CD1c-positive myeloid dendritic cell (primary cell): ENCODE measurements around the gene SCEL.
"Not testable (repeated sequence)": the region's sequence is repeated elsewhere in the genome, so short reads cannot be mapped to it uniquely, and the experiment has no call there.

Experiments used
- DNase-seq: peaks from one replicate; pipeline ENCODE4 v3.0.0-alpha.2; 2016; ENCODE audit errors: extremely low spot score

Gene SCEL

DNA sequence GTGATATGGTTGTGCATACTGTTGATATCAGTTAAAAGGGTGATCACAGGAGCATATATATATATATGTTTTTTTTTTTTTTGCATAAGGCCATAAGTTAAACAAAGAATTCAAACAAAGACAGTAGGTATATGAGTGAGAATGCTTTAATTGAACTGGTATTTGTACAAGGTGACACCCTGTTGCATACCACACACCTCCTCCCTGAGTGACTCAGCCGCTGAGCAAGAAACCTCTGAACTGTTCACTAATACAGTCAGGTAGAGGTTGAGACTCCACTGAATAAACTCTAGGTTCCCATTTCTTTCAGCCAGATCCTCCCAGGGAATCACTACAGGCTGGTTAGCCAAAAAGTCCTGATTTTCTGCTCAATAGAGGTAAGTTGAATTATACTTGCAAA is at the start of gene SCEL:
TSS of gene SCEL (plus strand) at position 259 of the 400 bp plus-strand sequence. CDS start 20,170 bp downstream, outside the sequence.
- no peak for DNase-seq

DNA sequence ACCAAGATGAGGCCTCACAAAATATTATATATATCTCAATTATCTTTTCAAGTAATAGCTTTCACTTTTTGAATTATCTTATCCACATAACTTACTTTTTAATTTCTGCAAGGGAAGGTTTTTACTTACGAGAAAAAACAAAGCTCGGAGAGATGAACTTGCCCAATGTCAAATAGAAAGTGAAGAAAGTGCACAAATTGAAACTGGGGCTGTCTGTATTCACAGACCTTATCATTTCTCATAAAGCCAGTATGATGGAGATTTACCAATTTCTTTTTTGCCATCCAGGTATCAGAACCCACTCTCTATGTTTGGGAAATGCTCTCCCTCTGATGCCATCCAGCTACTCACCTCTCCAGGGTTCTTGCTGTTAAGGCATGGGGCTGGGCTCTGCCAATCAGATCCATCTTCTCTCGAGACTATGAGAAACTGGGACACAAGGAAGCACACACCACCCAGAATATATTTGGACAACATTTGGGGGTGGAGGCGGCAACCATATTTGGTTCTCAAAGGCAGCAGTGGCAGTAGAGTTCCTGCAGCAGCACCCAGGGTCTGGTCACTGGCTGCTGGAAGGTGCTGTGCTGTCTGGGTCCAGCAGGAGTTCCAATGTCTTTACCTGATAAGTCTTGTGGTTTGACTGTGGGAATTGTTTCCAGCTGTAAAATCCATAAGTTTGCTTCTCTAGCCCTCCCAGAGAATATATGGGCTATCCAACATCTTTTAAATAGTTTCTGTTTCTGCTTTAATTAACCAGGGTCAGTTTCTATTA is 45.8 kb upstream of the SCEL start:
- no peak for DNase-seq

DNA sequence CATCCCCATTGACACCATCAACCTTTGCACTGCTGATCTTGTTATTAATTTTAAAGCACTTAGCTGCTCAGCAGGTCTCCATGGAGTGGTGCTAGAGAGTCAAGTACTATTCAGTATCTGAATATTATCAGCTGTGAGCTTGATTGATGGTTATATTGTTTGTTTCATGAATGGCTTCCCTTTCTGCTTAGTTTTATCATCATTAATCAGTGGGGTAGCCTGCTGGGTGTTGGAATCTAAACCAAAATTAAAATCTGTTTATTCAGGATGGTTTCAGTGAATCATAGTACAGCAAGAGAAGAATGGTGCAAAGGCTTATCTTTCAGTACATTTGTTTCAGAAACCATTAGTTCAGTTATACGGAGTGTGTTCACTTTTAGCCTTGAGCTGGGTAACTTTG is 42.5 kb upstream of the SCEL start:
- DNase-seq, result peak; percentile 19

DNA sequence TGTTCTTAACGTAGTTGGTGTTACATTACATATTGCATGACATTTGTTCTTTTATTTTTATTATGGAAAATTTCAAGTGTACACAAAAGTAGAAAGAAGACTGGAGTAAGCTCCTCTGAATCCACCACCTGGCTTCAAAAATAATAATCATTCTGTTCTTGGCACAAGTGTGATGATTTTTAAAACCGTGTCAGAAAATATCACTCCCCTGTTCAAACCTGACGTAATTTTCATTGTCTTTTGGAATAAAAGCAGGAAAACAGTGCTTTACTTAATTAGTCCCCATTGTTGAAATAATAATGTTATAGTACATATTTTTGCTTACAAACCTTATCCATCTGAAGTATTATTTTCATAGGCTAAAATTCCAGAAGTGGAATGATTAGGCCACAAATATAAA is 41.3 kb upstream of the SCEL start:
- DNase-seq, result no peak

DNA sequence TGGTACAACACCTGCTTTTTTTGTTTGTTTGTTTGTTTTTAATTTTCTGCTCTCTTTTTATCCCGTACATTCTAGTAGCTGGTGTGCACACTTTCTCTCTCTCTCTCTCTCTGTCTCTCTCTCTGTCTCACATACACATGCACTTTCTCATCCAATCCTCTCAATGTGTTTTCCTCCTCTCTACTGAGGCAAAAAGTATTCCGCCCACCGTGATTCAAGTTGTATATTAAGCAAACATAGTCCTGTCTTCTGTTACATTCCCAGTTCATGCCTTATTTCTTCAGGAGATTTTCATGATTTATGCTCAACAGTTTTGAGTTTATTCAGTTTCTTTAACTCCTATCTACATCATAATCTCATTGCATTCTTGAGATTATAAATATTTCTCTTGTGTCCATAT is 38.2 kb upstream of the SCEL start:
- DNase-seq, result no peak

DNA sequence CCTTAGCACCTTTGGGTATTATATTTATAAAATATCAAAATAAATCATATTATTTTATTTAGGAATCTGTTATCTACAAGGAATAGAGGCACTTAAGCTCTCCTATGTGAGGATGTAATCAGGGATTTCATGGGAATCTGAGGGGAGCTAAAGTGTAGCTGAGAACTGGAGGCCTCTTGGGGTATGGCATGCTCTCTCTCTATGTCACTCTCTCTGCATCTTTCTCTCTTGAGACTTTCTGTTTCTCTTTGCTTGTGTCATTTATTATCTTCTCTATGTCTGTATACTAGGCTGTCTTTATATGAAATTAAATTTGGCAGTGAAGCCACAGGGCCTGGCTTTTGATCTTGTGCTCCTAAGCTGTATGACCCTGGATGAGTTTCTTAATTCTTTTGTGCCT is 37.7 kb upstream of the SCEL start:
- DNase-seq, result no peak

GRCh38 chr13:77502104-77502720 is 33.3 kb upstream of the SCEL start:
- no peak for DNase-seq

DNA sequence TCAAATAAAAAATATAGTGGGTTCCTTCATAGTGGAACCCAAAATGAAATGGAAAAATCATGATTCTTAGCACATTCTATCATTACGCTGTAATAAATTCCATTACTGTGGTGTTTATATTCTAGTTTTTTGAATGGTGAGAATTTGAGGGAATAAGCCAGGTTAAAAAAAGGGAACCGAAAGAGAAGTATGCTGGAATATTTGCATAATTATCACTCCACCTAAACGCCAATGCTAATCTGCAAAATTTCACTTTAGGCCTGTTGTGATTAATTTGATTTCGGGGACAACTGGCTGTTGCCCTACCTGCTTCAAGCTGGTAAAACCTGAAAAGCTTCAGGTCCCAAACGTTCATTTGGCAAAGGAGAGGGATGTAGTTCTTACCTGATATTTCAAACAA is 32.1 kb upstream of the SCEL start:
- no peak for DNase-seq

GRCh38 chr13:77506874-77507273 is 28.6 kb upstream of the SCEL start:
- DNase-seq, result no peak

DNA sequence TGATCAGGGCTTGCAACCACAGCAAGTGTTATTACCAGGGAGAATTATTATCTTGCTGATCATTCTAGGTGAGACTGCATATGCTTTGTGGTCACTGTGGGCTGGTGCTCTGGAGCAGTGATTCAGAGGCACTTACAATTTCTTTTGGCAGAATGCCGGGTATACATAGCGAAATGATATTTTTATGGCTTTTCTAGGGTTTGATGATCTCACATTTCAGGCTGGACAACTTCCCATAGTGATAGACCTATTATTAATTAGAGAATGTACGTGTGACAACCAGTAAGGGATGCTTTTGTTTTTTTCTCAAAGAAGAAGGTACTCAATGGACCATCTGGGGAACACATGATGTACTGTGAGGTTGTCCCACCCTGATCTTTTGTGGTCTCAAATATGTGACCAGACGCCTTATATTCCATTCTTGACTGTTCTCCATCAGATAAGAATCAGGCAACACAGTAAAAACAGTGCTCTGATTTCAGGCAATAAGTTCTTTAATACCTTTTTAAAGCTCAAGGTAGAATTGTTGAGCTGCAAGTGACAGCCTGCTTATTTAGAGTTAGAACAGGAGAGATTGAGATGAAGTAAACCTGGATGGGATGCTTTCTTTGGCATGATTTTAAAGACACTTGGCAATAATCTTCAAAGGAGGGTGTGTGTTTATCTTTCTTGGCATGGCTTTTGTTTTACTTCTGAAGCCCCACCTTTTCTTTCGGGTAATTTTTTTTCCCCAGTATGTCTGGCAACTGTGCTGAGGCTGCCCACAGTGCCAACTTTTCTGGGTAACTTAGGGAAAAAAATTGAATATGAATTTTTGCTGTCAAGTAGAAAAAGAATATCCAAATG is 27.4 kb upstream of the SCEL start:
- DNase-seq, result no peak

DNA sequence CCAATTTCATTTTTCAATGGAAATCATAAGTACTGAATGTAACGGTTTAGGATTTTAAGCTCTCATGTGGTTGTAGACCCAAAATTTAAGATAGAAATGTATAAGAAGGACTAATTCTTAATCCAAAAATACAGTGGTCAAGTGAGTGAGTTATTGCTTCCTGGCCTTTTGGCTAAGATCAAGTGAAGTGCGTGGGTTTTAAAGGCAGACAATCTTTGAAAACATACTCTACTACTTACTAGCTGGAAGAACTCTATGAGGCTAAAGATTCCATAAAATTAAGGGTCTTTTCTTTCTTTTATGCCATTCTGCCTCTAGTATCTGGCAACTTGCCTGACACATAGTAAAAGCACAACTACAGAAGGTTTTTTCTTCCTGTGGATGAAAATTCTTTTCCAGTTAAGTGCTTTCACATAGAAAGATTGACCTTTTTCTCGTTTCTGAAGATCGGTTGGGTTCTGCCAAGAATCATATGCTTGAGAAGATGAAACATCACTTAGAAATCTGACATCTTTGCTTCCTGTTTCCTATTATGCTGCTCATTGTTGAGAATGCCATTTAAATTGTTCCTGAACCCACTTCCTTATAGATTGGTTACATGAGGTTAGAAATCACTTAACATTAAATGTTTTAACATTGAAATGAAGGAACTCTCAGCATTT is 26.4 kb upstream of the SCEL start:
- no peak for DNase-seq

GRCh38 chr13:77510156-77510555 is 25.4 kb upstream of the SCEL start:
- no peak for DNase-seq

DNA sequence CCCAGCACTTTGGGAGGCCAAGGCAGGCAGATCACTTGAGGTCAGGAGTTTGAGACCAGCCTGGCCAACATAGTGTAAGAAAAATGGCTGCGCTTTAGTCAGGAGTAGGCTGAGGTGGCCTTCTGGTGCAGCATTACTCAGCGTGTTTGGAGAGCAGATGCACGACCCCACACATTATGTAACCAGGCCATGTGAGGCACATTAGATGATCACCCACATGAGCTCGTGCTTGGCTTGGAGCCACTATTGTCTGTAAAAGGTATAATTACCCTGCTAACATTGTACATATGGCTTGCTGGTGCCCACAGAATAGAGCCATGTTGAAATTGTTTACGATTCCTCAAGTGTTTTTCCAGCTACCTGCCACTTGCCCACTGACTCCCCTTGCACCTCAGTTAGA is 24.0 kb upstream of the SCEL start:
- DNase-seq, result no peak

DNA sequence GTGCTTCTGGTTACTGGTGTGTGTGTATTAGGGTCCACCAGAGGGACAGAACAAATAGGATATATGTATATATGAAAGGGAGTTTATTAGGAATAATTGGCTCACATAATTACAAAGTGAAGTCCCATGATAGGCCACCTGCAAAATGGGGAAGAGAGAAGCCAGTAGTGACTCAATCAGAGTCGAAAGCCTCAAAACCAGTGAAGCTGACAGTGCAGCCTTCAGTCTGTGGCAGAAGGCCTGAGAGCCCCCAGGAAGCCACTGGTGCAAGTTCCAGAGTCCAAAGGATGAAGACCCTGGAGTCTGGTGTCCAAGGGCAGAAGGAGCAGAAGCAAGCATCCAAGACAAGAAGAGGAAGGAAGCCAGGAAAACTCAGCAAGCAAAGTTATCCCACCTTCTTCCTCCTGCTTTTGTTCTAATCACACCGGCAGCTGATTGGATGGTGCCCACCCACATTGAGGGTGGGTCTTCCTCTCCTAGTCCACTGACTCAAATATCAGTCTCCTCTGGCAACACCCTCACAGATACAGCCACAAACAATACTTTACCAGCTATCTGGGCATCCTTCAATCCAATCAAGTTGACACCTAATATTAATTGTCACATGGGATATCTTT is 21.7 kb upstream of the SCEL start:
- DNase-seq, result peak; percentile 10

GRCh38 chr13:77514336-77514726 is 21.2 kb upstream of the SCEL start:
- DNase-seq, result no peak

GRCh38 chr13:77515785-77516184 is 19.7 kb upstream of the SCEL start:
- no peak for DNase-seq

DNA sequence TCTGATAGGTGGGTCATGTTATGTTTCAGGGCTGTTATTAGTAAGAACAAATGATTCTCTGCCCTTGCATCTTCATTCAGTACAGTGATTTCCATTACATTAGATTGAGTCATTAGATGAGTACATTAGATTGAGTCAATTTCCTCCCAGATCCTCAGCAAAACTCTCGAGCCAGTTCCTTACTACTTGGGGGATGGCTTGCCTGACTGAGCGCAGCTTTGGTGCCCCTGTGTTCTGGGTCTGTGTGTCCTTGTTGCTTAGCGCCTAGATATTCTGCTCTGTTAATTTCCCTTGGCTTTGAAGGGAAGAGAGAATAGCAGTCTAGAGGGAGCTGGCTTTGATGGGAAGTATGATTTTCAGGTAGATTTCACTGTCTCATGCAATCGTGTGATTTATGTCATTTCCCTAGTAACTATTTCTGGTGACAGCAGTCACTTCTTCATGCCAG is 19.1 kb upstream of the SCEL start:
- peak; percentile 9 for DNase-seq

- no peak for DNase-seq
Observed at GRCh38 chr13:77518266-77518665, 17.2 kb upstream of the SCEL start.

DNA sequence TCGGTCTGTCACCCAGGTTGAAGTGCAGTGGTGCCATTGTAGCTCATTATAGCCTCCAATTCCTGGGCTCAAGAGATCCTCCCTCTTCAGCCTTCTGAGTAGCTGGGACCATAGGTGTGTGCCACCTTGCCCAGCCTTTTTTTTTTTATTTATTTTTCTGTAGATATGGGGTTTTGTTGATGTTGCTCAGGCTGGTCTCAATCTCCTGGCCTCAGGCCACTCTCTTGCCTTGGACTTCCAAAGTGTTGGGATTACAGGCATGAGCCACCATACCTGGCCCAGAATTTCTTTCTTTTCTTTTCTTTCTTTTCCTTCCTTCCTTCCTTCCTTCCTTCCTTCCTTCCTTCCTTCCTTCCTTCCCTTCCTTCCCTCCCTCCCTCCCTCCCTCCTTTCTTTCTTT is 16.1 kb upstream of the SCEL start:
- DNase-seq, result not testable (repeated sequence)

DNA sequence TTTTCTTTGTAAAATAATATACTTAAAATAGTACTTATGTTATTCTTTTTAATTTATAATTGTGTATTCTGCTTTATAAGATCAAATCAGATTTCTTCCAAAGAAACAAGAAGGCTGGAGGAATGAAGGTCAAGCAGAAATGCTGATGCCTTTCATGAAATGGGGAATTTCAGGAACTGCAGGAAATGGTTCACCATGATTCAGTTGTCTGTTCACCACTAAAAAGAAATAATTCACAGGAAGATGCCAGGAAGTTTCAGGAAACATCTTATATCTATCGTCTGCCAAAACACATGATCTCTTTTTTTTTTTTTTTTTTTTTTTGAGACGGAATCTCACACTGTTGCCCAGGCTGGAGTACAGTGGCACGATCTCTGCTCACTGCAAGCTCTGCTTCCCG is 15.7 kb upstream of the SCEL start:
- DNase-seq, result no peak

DNA sequence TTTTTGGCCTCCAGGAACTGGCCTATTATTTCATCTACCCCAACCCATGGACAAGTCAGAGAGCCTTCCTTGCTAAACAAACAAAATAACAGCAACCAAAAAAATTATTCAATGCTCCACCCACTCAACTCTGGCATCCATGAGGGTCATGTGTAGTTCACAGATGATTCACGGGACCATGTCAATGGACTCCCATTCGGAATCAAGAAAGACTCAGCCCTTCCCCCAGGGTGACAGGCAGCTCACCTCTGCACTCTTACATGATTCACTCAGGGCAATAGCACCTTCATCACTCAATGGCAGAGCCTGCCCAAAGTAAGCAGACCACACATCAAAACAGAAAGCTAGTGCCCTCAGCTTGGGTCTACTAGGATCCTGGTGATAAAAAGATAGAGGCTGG is 14.3 kb upstream of the SCEL start:
- DNase-seq, result no peak
